Measurements from ENCODE around the gene MTA3. TPM values are rescaled to one million over a fixed set of nuclear protein-coding genes. Genes with fewer than 3 reads are reported as not detected.
A peak's percentile ranks its signal among the peaks of the same experiment; 100 is the strongest.
"Not testable (repeated sequence)": the region's sequence is repeated elsewhere in the genome, so short reads cannot be mapped to it uniquely, and the experiment has no call there.

The MTA3 gene
- total and polyA plus RNA-seq, 2 donors (not counting 1 experiment from before 2014, with no cell fraction given) = 31.0 to 47.7 TPM

DNA sequence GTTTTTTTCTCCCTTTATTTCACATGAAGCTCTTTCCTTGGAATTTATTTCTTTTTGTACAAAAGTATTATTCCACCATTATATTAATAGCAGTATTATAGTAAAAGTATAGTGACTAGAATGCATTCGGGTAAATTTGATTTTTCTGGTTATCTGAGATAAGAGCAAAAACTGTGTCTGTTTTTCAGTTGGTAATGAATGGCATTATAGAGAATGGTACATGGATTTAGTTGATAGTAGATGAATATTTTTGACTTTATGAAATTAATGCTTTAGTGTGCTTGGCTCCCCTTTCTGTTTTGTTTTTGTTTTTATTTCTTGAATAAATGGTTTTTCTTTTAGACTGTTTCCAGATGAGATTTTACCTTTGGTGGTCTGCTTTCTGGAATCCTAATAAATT lies 71.8 kb downstream of the MTA3 start:
- H4K20me1 ChIP-seq (ENCODE audit: control insufficient read depth, extremely low read depth, insufficient read depth, low read length) = no peaks in the 10 kb centered on the region
- TF ChIP-seq, protein P1, sequence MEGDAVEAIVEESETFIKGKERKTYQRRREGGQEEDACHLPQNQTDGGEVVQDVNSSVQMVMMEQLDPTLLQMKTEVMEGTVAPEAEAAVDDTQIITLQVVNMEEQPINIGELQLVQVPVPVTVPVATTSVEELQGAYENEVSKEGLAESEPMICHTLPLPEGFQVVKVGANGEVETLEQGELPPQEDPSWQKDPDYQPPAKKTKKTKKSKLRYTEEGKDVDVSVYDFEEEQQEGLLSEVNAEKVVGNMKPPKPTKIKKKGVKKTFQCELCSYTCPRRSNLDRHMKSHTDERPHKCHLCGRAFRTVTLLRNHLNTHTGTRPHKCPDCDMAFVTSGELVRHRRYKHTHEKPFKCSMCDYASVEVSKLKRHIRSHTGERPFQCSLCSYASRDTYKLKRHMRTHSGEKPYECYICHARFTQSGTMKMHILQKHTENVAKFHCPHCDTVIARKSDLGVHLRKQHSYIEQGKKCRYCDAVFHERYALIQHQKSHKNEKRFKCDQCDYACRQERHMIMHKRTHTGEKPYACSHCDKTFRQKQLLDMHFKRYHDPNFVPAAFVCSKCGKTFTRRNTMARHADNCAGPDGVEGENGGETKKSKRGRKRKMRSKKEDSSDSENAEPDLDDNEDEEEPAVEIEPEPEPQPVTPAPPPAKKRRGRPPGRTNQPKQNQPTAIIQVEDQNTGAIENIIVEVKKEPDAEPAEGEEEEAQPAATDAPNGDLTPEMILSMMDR (conservative IDR thresholded peaks at IDR 0.05 in 1 of 2, IDR thresholded peaks at IDR 0.05 in 1 of 2; ENCODE audit: low read depth in 1 of 2, low read length in 2 of 2) = no peak
- TF ChIP-seq EZH2 (IDR thresholded peaks at IDR 0.05; ENCODE audit: low read length, missing control alignments) = no peak
- H3K79me2 ChIP-seq (ENCODE audit: control insufficient read depth, insufficient read depth, low read length) = no peaks in the 10 kb centered on the region
- H3K36me3 ChIP-seq (ENCODE audit: control insufficient read depth, insufficient read depth, low read length) = no peaks in the 10 kb centered on the region
- H2AFZ ChIP-seq (ENCODE audit: low read length) = no peak overlapping the region
- H3K9ac ChIP-seq (ENCODE audit: insufficient read depth, low read length) = no peak overlapping the region
- DNase-seq (ENCODE audit: low read depth in 2 of 2) = no peak
- H3K4me3 ChIP-seq (replicated peaks in 1 of 4; ENCODE audit: control extremely low read depth in 1 of 4, insufficient read depth in 1 of 4, low read depth in 3 of 4, low read length in 4 of 4) = no peak overlapping the region
- no peak overlapping the region for H3K27ac ChIP-seq (ENCODE audit: insufficient read depth, low read length)
- no peaks in the 10 kb centered on the region for H3K27me3 ChIP-seq (ENCODE audit: control insufficient read depth, insufficient read depth, low read length)
- H3K4me1 ChIP-seq (ENCODE audit: control insufficient read depth, extremely low read depth, insufficient read depth, low read length) = no peaks in the 10 kb centered on the region
- no peak overlapping the region for H3K4me2 ChIP-seq (ENCODE audit: extremely low read depth, insufficient read depth, low read length)
- no peaks in the 10 kb centered on the region for H3K9me3 ChIP-seq (ENCODE audit: control insufficient read depth, insufficient read depth, low read depth, low read length)

DNA sequence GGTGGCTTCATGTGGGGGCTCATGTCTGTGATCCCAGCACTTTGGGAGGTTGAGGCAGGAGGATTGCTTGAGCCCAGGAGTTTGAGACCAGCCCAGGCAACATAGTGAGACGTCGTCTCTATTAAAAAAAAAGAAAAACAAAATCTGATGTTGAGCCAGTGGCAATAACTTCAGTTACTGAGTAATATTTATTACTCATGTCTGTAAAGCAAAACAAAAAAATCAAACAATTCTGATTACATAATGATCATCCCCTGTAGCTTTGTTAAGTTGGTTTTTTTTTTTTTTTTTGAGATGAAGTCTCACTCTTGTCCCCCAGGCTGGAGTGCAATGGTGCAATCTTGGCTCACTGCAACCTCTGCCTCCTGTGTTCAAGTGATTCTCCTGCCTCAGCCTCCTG lies 73.9 kb downstream of the MTA3 start:
- H3K27me3 ChIP-seq (ENCODE audit: control insufficient read depth, insufficient read depth, low read length); H2AFZ ChIP-seq (ENCODE audit: low read length); H3K79me2 ChIP-seq (ENCODE audit: control insufficient read depth, insufficient read depth, low read length); DNase-seq (ENCODE audit: low read depth in 2 of 2); H3K36me3 ChIP-seq (ENCODE audit: control insufficient read depth, insufficient read depth, low read length); H3K9me3 ChIP-seq (ENCODE audit: control insufficient read depth, insufficient read depth, low read depth, low read length); H3K9ac ChIP-seq (ENCODE audit: insufficient read depth, low read length); H3K27ac ChIP-seq (ENCODE audit: insufficient read depth, low read length); H3K4me2 ChIP-seq (ENCODE audit: extremely low read depth, insufficient read depth, low read length); H3K4me1 ChIP-seq (ENCODE audit: control insufficient read depth, extremely low read depth, insufficient read depth, low read length); H3K4me3 ChIP-seq (replicated peaks in 1 of 4; ENCODE audit: control extremely low read depth in 1 of 4, insufficient read depth in 1 of 4, low read depth in 3 of 4, low read length in 4 of 4); H4K20me1 ChIP-seq (ENCODE audit: control insufficient read depth, extremely low read depth, insufficient read depth, low read length): not testable (repeated sequence)

DNA sequence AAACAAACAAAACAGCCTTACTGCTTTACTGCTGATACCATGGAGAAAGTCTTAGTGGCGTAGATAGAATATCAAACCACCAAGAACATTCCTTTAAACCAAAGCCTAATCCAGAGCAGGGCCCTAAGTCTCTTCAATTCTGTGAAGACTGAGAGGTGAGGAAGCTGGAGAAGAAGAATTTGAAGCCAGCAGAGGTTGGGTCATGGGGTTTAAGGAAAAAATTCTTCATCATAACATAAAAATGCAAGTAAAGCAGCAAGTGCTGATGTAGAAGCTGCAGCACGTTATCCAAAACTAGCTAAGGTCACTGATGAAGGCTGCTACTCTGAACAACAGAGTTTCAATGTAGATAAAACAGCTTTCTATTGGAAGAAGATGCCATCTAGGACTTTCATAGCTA lies 77.1 kb downstream of the MTA3 start:
- Histone ChIP-seq H3K4me1 (ENCODE audit: control insufficient read depth, extremely low read depth, insufficient read depth, low read length) (no peaks in the 10 kb centered on the region), H4K20me1 (ENCODE audit: control insufficient read depth, extremely low read depth, insufficient read depth, low read length) (no peaks in the 10 kb centered on the region), H3K4me2 (ENCODE audit: extremely low read depth, insufficient read depth, low read length) (no peak overlapping the region), H2AFZ (ENCODE audit: low read length) (no peak overlapping the region), H3K9me3 (ENCODE audit: control insufficient read depth, insufficient read depth, low read depth, low read length) (no peaks in the 10 kb centered on the region), H3K36me3 (ENCODE audit: control insufficient read depth, insufficient read depth, low read length) (no peaks in the 10 kb centered on the region), H3K27me3 (ENCODE audit: control insufficient read depth, insufficient read depth, low read length) (no peaks in the 10 kb centered on the region), H3K9ac (ENCODE audit: insufficient read depth, low read length) (no peak overlapping the region), H3K27ac (ENCODE audit: insufficient read depth, low read length) (no peak overlapping the region), H3K4me3 (replicated peaks in 1 of 4; ENCODE audit: control extremely low read depth in 1 of 4, insufficient read depth in 1 of 4, low read depth in 3 of 4, low read length in 4 of 4) (no peak overlapping the region), H3K79me2 (ENCODE audit: control insufficient read depth, insufficient read depth, low read length) (no peaks in the 10 kb centered on the region)
- TF ChIP-seq, protein P1 (conservative IDR thresholded peaks at IDR 0.05 in 1 of 2, IDR thresholded peaks at IDR 0.05 in 1 of 2; ENCODE audit: low read depth in 1 of 2, low read length in 2 of 2) = no peak
- TF ChIP-seq EZH2 (IDR thresholded peaks at IDR 0.05; ENCODE audit: low read length, missing control alignments) = no peak
- DNase-seq (ENCODE audit: low read depth in 2 of 2) = peak in 1 of 2 donors; percentile 9

Data from fibroblast of lung (primary cell).